ENCODE measurements around the gene BEST1.

Gene BEST1

GRCh38 chr11:61916737-61917333 lies 33.3 kb upstream of the BEST1 start:
- no peak for DNase-seq

- no peak for DNase-seq
Measured at GRCh38 chr11:61917334-61918109, 32.6 kb upstream of the BEST1 start, which contains the start of gene RAB3IL1. TSS of gene RAB3IL1 (minus strand) at chr11:61917566. CDS start at chr11:61917367, 199 bp downstream.

- DNase-seq = no peak
Measured at GRCh38 chr11:61918251-61918937, 31.8 kb upstream of the BEST1 start.

GRCh38 chr11:61918938-61919704 lies 31.0 kb upstream of the BEST1 start:
- no peak for DNase-seq

- DNase-seq = no peak
Measured at GRCh38 chr11:61919705-61920631, 30.2 kb upstream of the BEST1 start.

- DNase-seq = no peak
Measured at GRCh38 chr11:61921446-61921845, 28.7 kb upstream of the BEST1 start.

GRCh38 chr11:61922539-61922938 lies 27.6 kb upstream of the BEST1 start:
- DNase-seq = no peak

GRCh38 chr11:61923166-61924063 lies 26.7 kb upstream of the BEST1 start:
- no peak for DNase-seq

- DNase-seq = no peak
Measured at GRCh38 chr11:61924064-61924455, 26.1 kb upstream of the BEST1 start.

GRCh38 chr11:61925736-61926135 lies 24.4 kb upstream of the BEST1 start:
- no peak for DNase-seq

GRCh38 chr11:61926235-61926634 lies 23.9 kb upstream of the BEST1 start:
- DNase-seq = no peak

GRCh38 chr11:61927501-61927900 lies 22.6 kb upstream of the BEST1 start:
- no peak for DNase-seq

GRCh38 chr11:61928606-61929005 lies 21.5 kb upstream of the BEST1 start:
- DNase-seq = no peak

GRCh38 chr11:61930933-61931332 lies 19.2 kb upstream of the BEST1 start:
- no peak for DNase-seq

- no peak for DNase-seq
Measured at GRCh38 chr11:61935861-61936260, 14.3 kb upstream of the BEST1 start.

- no peak for DNase-seq
Measured at GRCh38 chr11:61940466-61940865, 9.7 kb upstream of the BEST1 start.

GRCh38 chr11:61945191-61945590 lies 5.0 kb upstream of the BEST1 start:
- DNase-seq = no peak

GRCh38 chr11:61946894-61947293 lies 3.3 kb upstream of the BEST1 start:
- no peak for DNase-seq

GRCh38 chr11:61947486-61948210 lies 2.5 kb upstream of the BEST1 start:
- DNase-seq = peak; percentile 71

GRCh38 chr11:61948505-61948904 lies 1.6 kb upstream of the BEST1 start:
- no peak for DNase-seq
